Right renal cortex interstitium (tissue), 3 donors: ENCODE measurements around the gene CEP85L. TPM values are rescaled to one million over a fixed set of nuclear protein-coding genes. Genes with fewer than 3 reads are reported as not detected.
A peak's percentile ranks its signal among the peaks of the same experiment; 100 is the strongest.

Experiments used
- DNase-seq, 3 donors: peaks; one replicate each; pipeline ENCODE4 v3.0.0-alpha.2; 2013; ENCODE audit warnings: low read depth in 3 of 3, low spot score in 2 of 3
- polyA plus RNA-seq, 3 donors: library from polyadenylated mRNA; unstranded; fragments of 120-200 nt; gene quantifications; one replicate each; pipeline ENCODE4 v1.2.1, GENCODE V29; 2013; ENCODE audit not compliant: insufficient read length in 3 of 3

The CEP85L gene
- polyA plus RNA-seq, 3 donors = 7.6 to 8.6 (median 8.2) TPM

DNA sequence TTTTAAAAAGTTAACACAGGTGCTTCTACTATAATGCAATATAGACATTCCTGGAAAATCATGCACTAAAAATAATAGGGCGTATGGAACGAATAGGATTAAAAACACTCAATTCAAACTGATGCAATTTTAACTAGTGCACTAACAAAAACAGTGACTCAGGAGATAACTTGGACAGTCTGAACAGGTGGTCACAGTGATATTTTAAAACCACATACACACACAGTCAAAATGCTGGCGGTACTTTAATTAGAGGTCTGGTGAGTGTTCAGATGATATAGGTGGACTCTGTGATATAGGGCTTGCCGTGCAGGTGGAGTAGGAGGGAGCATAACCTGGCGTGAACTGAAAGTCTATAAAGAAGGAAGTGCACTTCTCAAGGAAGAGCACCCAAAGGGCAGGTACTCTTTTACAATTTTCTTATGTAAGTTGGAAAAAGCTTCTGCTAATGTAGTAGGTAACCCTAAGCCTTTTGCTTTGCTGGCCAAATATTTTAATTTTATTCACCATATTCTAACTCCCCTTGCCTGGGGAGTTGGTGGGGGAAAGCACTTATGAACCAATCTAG is 145.2 kb downstream of the CEP85L start:
- DNase-seq = no peak

DNA sequence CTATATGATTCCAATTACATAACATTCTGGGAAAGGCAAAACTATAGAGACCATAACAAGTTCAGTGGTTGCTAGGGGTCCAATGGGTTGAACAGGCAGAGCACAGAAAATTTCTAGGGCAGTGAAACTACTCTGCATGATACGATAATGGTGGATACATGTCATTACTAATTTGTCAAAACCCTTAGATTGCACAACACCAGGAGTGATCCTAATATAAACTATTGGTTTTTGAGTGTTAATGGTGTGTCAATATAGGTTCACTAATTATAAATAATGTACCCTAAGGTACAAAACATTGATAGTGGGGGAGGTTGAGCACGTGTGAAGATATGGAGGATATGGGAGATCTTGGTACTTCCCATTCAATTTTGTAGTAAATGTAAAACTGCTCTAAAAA is 145.7 kb downstream of the CEP85L start:
- no peak for DNase-seq

DNA sequence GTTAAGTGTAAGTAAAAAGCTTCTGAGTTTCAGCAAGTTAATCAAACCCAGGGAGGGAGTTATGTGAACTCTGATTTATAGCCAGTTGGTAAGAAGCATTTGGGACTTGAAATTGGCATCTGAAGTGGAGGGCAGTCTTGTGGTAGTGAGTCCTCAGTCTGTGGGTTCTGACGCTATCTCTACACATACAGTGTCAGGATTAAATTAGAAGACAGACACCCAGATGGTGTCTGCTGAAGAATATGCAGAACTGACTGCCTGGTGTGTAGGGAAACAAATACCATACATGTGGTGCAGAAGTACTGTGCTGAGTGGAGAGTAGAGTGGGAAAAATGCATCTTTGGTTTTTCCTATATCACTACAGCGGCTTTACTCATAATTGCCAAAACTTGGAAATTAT is 146.8 kb downstream of the CEP85L start:
- DNase-seq = no peak

DNA sequence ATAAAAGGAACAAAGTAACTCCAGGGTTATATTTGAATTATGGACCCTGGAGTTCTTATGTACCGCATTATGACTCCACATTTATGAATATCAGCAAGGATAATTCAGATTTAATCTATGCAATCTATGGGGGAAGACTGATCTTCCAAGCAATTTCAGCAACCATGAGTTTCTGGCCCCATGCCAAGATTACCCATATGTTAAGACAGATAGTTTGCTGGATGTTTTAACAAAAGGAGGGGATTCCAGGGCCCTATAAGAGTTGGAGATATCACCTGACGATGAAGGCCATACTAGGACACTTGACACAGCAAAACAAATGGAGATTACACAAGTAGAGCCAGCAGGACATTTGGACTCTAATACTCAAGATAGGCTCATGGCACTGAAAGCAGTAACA is 149.2 kb downstream of the CEP85L start:
- DNase-seq = no peak

DNA sequence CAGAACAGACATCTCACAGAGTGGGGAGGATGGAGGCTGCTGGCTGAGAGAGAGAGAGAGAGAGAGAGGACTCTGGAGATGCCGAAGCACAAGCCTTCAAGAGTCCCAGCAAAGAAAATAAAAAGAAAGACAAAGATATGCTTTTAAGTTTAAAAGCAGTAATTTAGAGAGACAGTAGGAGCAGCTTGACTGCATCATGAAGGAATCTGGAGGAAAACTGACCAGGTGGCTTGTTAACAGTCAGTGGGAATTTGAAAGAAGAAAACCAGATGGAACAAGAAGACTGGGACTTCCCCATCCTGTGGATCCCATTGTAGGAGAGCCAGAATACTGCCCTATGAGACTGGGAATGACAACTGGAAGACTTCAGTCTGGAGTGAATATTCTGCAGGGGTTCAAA is 149.6 kb downstream of the CEP85L start:
- peak; percentile 35 to 45 (median 44) for DNase-seq

DNA sequence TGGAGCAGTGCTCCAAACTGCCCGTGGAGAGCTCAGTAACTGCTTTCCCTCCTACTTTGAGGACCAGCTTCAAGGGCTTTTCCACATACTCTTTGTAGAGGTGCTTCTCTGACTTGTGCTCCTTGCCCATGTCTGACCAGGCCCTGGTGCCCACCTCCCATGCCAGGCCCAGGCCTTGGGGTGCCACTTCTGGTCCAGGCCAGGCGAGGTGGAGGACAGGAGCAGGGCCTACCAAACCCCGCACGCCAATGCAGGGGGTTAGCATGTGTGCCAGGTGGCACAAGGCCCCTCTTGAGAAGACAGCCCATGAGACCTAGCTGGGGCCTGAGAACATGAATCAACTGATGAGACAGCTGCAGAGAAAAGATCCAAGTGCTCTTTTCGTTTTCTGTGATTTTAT is 150.3 kb downstream of the CEP85L start:
- DNase-seq = no peak

DNA sequence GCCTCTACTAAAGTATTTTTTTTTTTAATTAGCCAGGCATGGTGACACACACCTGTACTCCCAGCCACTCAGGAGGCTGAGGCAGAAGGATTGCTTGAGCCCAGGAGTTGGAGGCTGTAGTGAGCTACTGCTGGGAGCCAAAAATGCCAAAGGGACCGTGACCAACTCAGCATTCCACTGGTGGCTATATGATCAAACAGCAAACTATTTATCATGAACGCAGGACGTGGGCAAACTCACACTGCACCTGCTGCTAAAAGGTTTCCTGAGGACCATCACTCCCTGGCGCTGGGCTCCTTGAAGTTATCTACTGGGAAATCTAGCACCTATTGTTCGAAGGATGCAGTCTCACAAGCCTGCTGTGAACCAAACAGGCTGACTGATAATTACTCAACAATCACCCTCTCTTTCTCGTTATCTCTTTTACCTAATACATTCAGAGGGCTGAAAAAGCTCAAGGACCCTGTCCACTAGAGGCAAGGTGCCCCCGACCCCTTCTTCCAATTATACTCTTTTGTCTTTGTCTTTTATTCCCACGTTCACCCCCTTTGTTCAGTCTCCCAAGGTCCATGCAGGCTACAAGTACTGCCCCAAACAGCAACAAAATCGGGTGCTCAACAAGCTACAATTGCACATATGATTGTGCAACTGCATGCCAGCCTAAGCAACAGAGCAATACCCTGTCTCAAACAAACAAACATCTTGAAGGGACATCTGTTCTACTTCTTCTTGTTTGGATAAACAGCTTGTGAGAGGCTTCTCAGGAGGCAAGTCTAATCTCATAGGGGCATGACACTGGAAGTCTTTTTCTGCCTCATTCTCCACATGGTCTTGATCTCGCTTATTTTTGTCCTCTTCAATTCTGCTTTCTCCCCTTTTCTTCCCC is 151.0 kb downstream of the CEP85L start:
- no peak for DNase-seq

DNA sequence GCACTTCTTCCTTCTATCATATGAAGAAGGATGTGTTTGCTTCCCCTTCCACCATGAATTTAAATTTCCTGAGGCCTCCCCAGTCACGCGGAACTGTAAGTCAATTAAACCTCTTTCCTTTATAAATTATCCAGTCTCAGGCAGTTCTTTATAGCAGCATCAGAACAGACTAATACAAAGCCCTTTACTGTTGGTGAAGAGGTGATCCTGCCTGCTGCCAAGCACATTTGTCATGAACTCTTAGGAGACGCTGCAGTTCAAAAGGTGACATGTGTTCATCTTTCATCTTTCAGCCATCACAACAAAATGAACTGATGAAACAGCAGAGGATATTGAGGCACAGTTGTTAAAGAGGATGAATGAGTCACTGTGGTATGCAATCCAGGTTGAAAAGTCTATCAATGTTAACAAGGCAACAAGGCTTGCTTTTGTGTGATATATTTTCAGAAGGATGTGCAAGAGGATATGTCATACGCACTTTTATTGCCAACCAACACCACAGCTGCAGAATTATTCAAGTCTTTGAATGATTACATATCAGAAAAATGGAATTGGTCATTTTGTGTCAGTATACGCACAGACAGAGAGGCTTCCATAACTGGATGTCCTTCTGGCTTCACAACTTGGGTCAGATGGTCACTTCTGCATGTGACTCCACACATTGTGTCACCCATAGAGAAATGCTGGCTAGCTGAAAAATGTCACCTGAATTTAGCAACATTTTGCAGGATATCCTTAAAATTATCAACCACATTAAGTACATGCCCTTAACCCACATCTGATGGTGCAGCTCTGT is 155.7 kb downstream of the CEP85L start:
- no peak for DNase-seq

DNA sequence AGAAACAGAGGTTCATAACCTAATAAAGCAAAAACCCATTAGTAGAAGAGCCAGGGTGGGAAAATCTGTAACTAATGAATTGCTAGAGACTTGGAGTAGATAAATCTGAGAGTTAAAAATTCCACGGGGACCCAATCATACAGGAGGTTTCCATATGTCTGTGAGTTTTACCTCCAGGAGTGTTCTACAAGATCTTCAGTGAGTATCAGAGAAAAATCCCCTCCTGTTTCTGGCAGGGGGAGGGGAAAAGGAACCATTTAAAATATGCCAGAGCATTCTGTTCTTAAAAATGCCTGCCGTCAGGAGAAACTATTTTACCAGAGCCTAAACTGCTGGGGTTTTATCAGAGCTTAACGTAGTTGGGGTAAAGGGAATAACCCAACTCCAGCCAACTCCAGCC is 157.3 kb downstream of the CEP85L start:
- no peak for DNase-seq

DNA sequence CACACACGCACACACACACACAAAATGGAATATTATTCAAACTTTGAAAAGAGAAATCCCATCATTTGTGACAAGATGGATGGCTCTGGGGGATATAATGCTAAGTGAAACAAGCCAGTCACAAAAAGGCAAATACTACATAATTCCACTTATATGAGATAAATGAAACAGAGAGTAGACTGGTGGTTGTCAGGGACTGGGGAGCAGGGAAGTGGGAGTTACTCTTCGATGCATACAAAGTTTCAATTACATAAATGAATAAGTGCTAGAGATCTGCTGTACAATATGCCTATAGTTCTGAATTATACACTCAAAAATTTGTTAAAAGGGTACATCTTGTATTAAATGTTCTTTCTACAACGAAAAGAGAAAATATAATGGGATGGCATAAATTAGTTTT is 161.4 kb downstream of the CEP85L start:
- DNase-seq = no peak

DNA sequence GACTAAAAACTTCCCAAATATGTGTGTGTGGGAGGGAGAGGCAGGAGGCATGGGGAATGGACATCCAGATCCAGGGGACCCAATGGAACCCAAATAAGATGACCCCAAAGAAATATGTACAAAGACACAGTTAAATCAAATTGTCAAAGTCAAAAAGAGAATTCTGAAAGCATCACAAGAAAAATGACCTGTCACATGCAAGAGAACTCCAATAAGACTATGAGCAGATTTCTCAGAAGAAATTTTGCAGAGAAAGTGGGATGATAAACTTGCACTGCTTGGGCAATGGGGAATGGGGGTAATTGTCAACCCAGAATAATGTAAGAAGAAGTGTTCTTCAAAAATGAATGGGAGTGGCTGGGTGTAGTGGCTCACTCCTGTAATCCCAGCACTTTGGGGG is 162.8 kb downstream of the CEP85L start:
- DNase-seq = no peak

DNA sequence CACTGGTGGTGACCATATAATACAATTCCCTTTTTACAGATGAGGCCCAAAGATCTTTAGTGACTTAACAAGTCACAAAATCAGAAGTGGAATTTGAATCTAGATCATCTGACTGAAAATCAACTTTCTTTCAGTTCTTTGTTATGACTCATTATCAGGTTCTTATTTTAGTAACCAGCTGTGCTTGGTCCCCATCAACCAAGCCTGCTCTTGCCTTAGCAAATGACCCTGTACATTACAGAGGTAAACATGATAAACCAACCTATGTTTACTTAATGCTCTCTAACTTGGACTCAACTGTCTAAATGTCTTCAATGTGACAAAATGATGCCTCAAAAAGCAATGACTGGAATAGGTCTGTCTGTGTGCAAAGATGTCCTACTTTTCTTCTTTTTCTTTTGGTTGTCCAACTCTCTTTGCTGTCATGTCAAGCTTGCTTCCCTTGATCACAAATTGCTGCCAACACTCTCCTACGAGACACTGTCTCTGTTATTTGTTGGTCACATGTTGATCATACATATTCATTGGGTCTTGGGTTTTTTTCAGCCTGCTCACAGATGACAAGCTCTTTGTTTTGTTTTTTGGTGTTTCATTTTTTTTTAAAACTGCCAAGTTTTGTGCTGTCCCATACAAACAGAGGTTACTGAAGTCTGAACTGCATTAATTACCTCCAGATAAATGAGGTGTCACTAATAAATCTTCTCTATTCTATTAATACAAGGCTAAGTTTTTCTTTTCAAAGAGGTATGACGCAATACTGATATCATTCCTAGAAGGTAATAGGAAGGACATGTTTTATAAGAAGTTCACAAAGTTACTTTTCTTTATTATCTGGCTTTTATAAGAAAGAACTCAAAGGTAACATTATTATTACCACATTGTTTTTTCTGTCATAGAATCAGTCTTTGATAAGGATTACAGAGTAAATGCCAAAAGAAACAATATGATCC is 165.5 kb downstream of the CEP85L start:
- DNase-seq = no peak

DNA sequence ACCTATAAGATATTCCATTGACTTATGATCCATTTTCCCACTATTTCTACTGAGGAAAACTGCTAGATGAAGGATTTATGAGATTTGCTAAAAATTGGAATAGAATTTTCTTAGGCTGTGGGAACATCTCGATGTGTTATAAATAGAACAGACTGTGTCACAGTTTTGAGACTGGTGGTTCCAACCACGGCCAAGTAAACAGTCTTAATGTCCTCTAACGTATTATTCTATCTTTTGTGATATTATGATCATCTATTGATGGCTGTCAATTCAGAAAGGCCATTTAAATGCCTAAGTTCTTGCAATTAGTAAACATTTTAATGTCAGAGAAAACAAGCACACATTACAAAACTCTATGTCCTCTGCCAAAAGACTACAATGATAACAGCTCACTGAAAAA is 174.8 kb downstream of the CEP85L start:
- DNase-seq = no peak

DNA sequence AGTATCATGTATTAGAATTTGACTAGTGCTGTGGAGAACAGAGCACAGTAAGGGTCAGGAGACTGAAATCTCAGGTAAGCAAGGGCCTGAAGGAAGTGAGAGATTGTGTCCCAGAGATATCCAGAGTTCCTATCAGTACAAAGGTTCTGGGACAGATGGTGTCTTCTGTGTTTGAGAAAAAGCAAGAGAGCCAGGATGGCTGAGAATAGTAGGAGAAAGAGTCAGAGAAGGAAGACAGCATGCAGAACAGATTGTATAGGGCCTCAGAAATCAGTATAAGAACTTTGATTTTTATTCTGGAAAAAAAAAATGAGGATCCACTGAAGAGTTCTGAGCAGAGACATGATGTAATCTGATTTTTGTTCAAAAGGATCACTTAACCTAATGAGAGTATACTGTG is 178.1 kb downstream of the CEP85L start:
- no peak for DNase-seq

DNA sequence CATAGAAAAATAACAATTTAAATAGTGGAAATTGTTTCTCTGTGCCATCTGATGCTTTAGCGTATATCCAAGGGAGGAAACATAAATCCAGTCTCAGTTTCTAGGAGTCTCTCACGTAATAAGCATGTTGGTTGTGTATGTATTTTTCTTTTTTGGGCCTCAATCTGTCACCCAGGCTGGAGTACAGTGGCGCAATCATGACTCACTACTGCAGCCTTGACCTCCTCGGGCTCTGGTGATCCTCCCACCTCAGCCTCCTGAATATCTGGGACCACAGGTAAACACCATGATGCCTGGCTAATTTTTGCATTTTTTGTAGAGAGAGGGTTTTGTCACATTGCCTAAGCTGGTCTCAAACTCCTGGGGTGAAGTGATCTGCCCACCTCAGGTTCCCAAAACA is 181.9 kb downstream of the CEP85L start:
- DNase-seq = no peak

DNA sequence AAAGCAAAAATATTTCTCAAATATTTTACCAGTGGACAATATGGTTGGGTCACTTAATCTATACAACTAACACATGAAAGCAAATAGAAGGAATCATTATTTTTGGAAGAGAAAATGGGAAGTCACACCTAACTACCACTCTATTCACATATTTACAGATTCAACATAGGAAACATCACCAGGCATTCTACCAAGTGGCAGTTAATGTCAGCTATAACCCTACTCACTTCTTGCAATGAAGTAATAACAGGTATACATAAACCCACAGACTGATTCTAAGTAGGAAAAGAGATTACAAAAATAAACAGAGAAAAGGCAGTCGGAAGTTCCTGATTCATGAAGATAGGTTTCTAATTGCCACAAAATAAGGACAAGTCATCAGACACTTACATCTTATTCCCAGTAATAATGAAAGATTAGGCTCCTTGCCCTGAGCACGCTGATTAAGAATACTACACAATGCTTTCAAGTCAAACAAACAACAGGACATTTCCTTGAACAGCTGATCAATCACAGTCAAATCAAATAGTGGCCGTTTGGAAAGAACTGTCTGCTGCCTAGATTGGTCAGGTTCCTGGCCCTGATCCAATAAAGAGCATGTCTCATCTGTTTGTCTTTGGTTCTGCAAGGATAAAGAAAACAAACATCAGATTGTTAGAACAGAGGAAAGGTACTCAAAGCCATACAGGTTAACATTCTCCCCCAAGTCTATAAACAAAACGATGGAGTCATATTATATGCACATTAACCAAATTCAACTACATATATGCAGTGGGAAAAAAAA is 182.5 kb downstream of the CEP85L start:
- DNase-seq = no peak

DNA sequence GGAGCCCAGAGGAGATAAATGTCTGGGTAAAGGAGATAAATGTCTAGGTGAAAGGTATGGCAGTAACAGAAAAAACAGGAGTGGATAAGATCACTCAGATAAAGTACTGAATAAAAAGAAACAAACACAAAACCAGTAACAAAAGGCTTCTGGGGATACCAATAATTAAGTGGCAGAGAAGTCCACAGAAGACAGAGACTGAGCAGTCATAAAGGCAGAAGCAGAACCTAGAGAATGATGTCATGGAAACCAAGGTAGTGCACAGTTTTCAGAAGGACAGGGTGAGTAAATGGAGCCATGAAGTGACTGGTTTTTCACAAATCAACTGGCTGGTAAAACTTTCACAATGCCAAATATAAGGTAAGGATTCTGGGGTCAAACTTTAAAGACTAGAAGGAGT is 184.2 kb downstream of the CEP85L start:
- no peak for DNase-seq

DNA sequence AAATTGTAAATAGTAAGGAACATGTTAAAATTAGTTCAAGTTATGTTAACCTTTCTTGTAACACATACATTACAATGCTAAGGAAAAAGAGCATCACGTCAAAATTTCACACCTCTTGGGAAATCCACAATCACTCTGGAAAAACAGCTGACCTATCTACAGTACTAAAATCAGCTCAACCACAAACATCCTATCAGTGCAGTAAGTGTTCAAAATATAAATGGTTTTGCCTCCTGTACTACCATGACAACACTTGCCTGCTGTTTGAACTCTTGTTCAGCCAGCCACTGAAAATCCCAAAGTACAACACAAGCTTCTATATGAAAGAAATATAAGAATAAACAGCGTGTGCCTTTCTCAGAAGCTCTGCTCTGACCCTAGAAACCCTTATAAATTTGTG is 186.8 kb downstream of the CEP85L start:
- DNase-seq = no peak

DNA sequence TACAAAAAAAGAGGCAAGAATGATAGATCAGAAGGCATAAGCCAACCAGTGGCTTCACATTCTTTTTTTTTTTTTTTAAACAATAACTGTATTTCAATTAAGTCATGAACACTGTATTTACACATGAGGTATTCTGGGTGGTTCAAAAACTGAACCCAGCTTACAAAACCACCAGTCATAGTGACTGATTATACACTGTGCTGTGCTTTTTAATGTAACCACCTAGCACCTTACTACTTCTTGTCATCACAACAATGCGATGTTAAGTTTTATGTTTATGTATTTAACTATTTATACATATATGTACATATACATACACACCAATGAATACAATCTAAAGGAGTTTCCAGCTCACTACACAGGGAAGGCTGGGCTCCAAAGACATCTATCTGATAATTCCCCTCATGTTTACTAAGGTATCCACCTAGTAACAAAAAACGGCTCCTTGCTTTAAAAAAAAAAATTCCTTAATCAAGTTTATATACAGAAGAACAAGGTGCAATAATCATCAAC is 190.4 kb downstream of the CEP85L start:
- no peak for DNase-seq

DNA sequence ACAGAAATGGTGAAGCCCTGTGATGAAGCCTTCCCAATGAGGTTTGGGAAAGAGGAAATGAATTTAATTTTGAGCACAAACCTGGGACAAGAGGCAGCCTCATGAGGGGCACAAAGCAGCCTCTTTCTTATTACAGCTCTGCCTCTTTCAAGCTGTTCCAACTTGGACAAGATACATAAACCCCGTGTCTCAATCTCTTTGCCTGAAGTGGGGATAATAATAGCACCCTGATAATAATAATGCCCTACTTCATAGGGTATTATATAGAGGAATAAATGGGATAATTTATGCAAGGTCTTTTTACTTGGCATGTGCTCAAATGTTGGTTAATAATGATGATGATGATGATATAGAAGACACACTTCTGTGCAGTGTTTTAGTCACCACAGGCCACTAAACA is 194.4 kb downstream of the CEP85L start:
- no peak for DNase-seq
